SH-SY5Y (cell line): ENCODE results near the gene MOB4.

ENCODE experiments used
- GATA2 ChIP-seq: IDR thresholded peaks from 2 replicates; pipeline ENCODE4 v1.6.1; 2011; ENCODE audit warnings: mild to moderate bottlenecking, low read depth, low read length
- GATA3 ChIP-seq: IDR thresholded peaks from 2 replicates; pipeline ENCODE4 v1.6.1; 2011; ENCODE audit warnings: low read depth, mild to moderate bottlenecking, low read length, moderate library complexity

DNA sequence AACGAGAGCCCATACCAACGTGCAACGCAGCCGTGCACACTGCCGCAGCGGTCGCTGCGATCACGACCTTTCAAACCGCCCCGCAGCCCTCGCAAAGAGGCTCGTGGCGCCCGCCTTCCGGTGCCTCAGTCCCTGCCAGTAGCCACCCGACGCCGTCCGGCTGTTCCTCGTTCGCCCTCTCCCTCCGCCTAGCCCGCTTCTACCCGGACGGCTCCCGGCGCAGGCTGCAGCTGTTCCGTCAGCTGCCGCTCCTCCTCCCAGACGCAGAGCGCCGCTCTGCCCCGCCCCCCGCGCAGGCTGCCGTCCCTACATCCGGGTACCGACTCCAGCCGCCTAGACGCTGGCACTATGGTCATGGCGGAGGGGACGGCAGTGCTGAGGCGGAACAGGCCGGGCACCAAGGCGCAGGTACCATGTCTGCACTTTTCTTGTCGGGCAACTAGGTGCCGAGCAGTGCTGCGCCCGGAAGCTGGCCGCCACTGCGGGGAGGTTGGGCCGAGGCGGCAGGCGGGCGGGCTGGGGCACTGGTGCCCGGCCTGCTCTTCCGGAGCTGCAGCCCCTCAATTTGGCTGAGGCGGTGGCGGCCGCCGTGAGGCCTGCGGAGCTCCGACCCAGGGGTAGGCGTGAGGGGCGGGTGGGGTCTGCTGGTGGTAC lies at the start of gene MOB4:
- no peak for TF ChIP-seq GATA3
- no peak for TF ChIP-seq GATA2
